ENCODE data around the gene SHC3.

Gene SHC3

DNA sequence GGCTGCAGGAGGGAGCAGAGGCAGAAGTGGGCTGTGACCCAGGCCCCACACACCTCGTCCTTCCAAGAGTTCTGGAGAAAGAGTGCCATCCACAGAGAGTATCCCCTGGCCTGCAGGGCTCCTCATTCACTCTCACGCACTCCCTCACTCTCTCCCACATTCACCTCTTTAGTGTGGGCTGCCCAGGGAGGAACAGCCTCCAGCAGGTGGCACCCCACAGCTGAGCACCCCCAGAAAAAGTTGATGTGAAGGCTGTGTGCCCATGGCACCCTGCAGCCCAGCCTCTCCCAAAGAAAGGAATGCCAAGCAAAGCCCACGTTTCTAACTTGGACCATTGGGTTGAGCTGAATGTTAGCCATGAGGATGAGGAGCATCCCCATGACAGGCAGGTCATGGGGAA lies 4.5 kb upstream of the SHC3 start:
- DNase-seq: no peak

DNA sequence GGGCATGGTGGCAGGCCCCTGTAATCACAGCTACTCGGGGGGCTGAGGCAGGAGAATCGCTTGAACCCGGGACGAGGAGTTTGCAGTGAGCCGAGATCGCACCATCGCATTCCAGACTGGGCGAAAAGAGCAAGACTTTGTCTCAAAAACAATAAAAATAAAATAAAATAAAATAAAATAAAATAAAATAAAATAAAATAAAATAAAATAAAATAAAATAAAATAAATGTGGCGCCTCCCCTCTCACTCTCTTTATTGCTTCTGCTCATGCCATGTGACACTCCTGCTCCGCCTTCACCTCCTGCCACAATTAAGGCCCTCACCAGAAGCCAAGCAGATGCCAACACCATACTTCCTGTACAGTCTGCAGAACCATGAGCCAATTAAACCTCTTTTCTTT lies 3.8 kb upstream of the SHC3 start:
- no peak for DNase-seq

DNA sequence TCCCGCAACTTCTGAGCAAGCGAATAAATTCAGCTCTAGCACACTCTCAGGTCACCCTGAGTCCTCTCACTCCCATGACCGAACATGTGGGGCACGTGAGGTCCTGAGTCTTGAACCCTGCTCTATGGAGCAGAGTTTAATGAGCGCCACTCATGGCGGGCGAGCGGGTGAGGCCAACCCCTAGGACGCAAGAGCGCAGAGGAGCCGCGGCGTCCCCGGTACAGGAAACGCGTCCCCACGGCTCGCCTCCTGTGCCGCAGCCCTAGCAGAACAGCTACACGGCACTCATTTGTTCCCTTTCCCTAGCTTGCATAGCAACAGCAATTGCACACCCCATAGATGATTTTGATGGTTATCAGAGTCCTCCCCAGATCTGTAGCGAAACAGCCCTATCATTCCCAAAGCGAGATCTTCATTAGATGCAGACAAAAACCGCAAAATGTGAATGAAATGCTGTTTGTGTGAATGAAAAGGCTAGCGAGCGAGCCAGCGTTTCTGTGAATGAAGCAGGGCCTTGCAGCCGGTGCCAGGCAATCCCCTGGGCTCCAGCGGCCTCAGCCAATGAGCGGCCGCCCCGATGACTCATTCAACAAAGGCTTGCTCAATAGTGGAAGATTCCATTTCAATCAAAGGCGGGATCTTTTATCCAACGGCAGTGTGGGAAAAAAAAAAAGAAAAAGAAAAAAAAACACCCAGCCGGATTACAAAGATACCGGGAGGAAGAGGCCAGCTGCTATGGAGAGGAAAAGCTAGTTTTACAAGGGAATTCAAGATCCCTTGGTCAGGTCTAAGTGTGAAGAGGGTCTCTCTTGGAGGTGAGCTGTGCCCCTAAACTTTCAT lies 1.5 kb upstream of the SHC3 start:
- DNase-seq: peak; percentile 5

DNA sequence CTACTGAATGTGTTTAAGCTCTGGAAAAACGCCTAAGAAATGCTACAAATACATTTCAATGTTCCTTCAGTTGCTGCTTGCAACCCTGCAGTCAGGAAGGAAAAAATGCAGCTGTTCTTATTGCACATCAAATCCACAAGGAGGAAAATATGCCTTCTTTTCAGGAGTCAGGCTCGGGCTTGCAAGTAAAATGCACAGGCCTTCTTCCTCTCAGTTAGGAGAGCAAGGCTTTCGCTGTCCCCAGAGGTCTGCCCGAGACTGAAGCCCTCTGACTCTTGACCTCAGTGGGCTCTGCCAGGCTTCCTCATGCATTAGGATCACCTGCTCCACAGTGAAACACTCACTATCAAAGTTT lies 899 bp upstream of the SHC3 start:
- DNase-seq: no peak

DNA sequence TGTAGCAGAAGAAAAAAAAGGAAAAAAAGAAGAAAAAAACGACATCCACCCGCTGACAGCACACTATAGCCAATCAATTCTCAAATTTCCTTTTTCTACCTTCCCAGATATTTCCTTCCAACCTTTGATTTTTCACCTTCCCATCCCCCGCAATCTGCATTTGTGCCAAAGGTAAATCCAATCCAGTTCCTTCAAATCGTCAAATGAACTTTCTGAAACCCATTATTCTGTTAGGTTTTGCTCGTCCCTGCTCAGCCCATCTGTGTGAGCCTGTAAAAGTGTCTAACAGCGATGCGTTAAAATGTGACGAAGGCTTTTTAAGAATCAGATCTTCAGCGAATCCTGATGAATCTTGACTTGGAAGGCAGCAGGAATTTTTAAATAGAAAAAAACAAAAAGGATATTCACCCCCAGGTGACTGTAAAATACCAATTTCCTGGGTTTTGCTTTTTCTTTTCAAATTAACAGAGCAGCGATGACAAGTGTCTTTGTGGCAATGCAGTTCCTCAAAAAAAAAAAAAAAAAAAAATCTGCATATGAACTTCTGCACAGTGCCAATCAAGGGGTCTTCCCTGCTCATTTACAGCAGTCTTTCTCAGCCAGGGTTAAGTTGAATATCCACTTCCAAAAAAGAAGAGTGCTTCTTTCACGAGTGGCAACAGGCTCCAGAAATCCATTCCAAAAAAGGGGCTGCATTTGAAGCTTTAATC lies 367 bp upstream of the SHC3 start:
- DNase-seq: no peak

DNA sequence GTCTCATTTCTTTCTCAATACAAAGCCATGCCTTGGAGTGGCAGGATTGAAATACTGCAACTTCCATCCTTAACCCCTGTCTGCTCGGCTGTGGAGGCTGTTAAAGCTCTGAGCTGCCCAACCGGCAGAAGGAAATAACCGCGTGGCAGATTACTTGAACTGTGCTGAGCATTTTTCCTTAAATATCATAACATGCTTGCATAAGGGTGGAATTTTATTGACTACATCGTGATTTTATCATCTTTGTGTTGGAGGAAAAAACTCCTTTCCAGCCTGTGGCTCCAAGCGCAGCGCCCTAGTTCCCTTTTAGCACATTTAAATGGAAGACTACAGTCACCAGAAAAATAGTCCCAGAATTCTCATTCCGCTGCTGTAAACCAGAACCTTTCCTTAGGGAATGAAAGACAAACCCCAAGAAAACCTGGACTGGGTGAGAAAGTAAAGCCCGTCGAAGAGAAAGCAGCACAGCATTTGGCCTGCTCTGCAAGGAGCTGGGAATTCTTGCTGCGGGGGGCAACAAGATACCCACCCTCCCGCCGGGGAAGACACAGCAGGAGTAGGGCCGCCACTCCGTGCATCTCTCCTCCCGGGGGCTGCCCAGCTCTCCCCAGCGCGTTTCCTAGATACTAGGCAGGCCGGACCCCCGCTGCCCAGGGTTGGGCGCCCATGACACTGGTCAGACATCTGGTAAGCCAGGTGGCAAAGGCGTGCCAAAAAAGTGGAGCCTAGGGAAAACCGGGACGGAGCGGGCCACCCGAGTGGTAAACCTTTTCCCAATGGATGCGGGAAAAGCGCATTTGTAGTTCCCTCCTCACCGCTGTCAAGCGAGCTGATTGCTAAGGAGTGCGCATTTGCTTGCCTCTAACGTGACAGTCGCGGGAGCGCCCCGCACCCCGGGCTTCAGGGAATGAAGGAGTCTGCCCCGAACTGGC lies 1.3 kb downstream of the SHC3 start:
- DNase-seq: no peak

DNA sequence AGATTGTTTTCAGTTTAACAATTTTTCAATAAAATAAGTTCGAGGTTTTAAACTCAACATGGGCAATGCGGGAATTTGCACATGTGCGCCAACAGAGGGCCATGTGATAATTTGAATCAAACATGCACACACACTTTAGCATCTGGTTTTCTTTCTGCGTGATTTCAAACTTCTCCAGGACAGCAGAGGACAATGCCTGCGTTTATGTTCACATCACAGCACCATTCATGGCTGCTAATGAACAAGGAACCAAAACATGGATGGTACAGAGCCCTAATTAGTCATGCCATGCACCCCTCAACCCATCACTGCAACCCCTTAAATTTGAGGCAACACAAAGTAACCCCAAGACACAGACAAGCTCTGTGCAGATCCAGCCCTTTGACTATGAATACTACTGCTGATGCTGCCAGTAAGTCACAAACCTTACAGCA lies 2.8 kb downstream of the SHC3 start:
- DNase-seq: no peak

DNA sequence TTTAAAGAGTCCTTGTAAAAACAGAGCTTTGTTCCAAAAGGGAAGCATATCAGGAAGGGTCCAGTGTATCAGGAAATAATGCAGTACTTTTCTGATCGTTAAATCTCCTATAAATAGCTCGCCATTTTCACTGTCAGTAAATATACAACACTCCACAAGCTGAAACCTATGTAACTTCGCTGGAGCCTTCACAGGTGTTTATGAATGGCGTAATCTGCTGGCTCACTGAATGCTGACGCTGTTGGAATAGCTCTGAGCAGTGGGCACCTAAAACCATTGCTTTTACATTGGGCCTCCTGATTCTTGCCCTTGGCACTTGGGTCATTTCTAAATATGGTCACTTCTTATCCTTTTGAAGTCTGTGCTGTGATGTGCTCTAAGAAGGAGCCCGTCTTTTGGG lies 4.3 kb downstream of the SHC3 start:
- DNase-seq: no peak

DNA sequence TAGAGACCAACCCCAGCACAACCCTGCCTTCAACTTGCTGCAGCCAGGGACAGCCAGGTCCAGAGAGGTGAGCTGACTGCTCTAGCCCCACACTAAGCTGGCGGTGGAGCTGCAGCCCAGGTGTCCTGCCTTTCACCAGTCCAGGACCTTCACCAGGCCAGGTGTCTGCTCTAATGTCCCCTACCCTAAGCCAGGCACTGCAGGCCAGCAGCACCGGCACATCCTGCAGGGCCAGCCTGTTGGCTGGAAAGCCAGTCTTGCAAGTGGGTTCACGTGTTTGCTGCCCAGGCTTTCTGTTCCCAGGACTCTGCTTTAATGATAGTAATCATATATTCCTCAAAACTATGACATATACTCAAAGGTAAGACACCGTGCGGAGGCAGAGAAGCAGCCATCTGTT lies 5.5 kb downstream of the SHC3 start:
- no peak for DNase-seq

DNA sequence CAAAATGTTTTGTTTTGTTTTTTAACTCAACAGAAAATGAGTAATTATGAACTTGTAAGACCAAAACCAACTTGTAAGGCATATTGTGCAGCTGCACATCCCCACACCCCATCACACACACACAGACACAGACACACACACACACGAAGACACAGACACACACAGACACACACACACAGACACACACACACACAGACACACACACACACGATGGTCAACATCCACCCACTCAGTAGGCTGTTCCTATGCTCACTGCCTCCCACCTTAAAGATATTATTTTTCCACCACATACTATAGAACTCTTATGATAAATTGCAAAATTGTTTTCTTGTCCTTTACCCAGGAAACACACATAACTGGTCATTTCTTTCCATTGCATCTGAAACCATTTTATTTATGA lies 6.2 kb downstream of the SHC3 start:
- no peak for DNase-seq

DNA sequence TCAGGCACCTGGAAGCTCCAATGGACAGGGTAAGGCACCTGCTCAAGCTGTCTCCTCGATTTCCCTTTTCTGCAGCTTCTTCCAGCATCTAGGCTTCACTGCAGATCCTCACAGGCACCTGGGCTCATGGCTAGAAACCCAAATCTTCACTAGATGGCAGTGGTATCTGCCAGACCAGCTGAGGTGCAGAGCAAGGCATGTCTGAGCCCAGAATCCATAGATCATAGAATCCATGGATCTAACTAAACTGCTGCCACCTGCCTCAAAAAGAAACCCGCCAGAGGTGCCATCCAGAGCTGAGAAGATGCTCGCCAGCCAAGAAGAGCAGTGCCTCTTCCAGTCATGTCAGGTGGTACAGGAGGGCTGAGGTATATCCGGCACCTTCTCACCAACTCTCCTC lies 6.9 kb downstream of the SHC3 start:
- no peak for DNase-seq

DNA sequence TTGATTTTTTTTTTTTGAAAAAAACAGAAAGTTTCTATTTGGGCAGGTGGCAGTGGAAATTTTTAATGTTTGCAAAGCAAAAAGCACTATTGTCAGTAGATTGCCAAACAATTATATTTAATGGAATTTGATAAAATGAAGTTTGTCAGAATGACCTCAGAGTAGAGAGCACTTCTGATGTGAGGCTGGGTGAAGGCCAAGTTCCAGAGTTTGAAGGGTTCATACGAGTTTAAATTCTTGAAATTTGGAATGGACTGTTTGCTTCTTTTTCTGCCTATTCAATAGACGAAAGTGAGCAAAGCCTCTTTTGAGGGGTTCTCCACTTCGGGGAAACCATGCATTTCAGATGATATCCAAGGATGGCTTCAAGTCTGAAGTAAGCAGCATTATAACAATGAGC lies 7.4 kb downstream of the SHC3 start:
- no peak for DNase-seq

DNA sequence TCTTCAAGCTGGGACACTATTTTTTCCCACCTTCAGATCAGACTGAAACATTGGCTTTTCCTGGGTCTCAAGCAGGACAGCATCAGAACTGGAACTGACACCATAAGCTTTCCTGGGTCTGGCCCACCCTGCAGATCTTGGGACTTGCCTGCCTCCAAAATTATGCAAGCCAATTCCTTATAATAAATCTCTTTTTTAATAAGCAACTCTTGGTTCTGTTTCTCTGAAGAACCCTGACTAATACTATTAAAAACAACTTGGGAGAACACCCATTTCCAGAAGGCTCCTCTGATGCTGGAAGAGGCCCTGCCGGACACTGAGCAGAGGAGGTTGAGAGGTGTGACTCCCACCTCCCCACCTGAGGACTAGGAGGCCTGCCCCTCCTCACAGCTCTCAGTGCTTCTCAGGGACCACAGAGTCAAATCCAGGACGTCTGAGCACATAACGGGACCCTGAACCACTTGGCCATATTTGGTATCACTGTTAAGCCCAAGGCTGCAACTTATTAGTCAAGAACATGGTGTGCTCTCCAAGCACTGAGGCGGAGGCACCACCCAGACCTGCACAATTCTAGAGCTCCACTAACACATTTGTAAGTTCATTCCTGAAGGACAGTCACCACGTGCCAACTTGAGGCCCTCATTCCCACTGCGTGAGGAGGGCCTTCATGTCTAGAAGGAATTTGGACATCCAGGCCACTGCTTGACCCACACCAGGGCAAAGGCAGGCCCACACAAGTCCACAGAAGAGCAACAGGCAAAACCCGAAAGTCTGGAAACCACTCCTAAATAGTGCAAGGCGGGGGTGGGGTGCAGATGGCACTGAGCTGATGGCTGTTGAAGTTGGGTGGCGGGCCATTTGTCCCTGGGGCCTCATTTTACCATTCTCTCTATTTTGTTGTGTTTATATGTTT lies 9.5 kb downstream of the SHC3 start:
- no peak for DNase-seq

DNA sequence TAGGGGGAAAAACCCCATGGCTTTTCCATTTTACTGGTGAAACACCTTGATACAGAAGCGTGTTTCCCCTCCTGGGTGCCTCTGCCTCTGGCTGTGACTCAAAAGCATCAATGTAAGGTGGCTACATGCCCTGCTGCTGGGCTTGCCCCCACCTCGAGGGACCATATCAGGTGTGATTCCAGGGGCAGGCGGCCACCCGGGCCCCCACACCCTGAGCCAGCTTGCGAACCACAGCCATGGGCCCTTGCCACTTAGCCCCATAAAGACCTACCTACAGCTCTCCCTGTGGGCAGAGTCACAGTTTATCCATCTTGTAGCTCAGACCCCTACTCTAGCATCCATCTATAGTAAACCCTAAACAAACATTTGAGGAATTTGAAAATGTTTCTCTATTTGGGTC lies 10.8 kb downstream of the SHC3 start:
- no peak for DNase-seq

DNA sequence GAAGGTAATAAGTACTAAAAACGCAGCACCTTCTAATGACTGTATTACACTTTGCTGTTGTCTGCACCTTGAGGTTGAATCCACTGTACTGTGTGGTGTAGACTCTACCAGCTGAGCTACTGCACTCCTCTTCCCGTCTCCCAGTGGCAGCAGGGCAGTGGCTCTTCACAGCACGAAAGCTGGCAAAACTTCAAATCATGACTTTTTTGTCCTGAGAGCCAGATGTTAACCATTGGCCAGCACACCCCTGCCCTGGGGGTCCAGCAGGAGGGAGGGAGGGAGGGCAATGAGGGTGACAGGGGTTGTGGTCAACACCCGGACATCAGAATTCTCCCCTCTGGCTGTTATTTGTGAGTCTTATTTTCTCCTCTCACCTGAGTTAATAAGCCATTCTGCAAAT lies 11.8 kb downstream of the SHC3 start:
- no peak for DNase-seq

DNA sequence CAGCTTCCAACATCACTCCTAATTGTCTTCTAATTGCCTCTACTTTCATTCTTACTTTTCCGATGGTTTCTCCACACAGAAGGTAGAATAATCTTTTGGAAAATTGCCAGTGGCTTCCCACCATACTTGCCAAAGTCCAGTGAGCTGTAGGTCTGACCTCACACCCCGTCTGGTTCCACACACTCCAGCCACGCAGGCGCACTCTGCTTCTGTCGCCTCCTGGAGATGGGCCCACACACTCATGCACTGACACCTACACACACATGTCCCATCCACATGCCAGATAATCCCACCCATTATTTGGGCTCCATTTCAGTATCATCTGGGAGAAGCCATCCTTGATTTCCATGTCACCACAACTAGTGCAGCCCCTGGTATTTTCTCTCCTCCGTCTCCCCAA lies 12.7 kb downstream of the SHC3 start:
- no peak for DNase-seq

DNA sequence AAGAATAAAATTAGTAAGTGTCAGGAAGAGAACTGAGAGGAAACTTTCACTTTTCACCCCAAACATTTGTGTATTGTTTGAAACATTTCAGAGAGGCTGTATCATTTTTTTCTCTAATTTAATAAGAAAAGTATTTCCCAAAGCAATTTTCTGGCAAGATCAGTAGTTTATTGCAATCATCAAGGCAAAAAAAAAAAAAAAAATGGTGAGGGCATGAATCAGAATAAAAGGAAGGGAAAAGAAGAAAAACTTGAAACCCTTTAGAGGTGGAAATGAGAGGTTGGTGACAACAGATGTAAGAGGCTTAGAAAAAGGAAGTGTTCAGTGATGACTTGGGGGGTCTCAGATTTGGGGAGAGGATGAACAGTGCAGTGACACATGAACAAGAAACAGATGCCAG lies 13.3 kb downstream of the SHC3 start:
- DNase-seq: no peak

DNA sequence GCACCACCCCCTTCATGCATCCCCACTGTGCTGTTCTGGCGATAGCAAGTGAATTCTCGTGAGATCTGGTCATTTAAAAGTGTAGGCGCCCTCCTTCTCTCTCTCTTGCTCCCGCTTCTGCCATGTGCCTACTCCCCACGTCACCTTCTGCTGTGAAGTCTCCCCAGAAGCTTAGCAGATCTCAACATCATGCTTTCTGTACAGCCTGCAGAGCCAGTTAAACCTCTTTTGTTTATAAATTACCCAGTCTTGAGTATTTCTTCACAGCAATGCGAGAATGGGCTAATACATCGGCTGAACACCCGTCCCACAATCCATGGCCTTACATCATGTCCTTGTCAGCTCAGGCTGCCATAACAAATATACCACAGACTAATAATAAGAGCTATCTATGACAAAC lies 17.4 kb downstream of the SHC3 start:
- no peak for DNase-seq

DNA sequence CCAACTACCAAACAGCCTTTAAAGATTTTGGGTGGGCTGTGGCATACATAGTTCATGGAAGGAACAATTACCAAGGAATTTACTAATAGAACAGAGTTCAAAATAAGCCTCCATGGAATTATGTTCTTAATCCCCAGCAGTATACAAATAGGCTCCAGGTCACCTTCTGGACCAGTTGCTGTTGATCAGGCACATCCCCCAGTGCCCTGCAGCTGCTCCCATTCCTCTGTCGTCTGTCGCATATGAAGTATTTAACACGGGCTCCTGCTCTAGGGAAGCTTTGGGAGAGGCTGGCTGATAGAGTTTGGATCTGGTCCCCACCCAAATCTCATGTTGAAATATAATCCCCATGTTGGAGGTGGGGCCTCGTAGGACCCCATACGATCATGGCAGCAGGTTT lies 17.8 kb downstream of the SHC3 start:
- no peak for DNase-seq

DNA sequence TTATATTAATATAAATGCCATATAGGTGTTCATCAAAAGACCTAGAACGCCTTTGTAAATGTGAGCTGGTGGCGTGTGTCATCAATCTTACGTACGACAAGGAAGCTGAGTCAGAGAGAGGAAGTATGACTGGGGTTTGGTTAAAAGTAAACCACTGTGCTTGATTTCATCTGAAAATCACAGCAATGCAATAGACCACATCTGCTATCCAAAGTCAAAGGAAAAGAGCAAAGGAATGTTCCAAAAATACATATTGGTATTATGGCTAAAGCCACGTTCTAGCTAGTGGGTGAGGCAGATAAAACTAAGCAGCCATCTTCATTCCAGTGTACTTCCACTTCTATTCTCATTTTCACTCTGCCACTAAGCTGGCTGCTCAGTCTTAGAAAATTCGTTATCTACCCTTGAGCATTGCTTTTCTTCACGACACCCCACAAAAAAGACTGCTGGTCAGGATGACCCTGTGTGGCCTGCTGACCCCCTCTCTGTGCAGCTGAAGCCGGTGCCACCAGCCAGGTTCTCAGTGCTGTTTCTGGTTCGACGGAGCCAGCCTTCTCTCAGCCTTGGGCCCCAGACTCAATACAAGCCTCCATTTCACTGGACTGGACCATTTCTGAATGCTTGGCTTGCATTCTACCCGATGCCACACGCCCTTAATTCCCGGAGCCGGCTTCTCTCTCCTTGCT lies 23.8 kb downstream of the SHC3 start:
- no peak for DNase-seq

DNA sequence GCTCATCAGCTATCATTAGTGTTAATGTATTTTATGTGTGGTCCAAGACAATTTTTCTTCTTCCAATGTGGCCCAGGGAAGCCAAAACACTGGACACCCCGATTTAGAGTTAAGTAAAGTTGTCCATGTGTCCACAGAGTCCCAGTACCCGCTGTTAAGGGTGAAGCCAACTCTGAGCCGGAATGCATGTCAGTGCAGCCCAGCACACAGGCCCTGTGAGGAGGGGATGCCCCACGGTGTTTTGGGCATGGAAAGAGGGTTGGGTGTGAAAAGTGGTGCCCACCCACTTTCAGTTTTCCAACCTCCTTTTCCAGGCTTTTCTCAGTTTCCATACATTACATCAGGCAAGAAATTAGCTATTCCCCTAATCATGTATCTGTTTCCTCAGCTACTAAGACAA lies 24.4 kb downstream of the SHC3 start:
- DNase-seq: no peak
